GM20431 (cell line): ENCODE data around the gene PITX1.

Experiments used
- in situ Hi-C: fragments of 300-500 bp; cut with MseI, MboI; formaldehyde crosslinking; loops from one replicate; pipeline ENCODE4 v1.15.0; 2020; ENCODE audit warnings: low sequenced_read_pairs; ENCODE audit not compliant: unreplicated experiment

The PITX1 gene

GRCh38 chr5:135031813-135032694, 2.0 kb downstream of the PITX1 start:
- in situ Hi-C loops = no loop called here

- in situ Hi-C loops = no loop called here
Measured at GRCh38 chr5:135030956-135031812, 2.8 kb downstream of the PITX1 start.

DNA sequence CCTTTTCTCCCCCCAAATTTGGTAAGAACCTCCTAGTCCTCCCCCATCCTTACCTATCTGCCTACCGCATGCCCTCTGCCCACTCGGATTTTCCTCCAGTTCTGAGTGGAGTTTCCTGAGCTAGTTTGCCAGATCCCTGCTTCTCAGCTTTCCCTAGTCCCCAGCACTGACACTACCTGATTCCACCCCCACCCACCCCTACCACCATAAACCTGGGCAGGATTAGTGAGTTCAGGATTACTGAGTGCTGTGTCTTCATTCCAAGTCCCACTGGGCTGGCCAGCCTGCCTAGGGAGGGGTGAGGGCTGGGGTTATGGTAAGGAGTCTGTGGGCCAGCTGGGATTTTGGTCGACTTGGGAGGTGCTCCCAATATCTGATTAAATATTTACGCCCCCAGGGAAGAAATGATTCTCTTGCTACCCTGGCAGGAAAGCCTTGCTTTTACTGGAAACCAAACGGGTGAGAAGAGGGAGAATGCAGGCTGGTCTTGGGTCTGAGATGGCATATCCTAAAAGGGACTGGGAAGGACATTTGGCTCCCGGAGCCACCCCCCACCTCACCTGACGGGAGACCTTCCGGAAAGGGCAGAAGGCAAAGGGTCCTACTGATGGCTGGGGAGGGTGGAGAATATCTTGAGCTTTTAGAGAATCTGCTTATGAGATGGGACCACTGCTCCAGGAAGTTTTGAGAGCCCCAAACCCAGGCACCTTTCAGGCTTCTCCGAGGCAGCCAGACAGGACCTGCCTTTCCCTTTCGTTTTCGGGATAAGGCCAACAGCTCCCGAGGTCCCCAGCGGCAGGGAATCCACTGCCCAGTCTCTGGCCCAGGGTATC, 3.7 kb downstream of the PITX1 start:
- in situ Hi-C loops = no loop called here

DNA sequence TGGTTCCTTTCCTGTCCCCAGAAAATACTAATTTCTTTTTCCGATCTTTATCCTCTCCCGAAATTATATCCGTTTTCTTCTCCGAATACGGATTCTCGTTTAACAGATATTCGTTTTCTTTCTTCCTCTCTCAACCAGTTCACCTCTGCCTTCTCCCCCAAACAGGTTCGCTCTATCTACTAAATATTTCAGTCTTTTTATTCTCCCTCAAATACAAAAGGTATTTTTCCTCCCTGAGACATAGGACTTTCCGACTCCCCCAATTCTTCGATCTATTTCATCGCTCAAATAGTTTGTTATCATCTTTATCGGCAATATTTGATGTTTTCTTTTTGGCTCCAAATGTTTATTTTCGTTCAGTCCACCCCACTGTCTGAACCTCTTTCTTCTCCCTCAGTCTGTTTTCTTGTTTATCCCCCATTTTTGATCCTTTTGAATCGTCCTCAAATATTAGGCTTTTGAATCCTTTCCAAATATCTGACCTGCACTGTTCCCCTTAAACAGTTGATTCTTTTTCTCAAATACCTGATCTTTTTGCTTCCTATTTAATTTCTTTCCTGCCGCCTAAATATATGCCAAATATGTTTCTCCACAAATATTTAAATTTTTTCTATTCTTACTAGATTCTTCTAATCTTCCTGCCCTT, 4.4 kb downstream of the PITX1 start:
- in situ Hi-C loops = no loop called here

DNA sequence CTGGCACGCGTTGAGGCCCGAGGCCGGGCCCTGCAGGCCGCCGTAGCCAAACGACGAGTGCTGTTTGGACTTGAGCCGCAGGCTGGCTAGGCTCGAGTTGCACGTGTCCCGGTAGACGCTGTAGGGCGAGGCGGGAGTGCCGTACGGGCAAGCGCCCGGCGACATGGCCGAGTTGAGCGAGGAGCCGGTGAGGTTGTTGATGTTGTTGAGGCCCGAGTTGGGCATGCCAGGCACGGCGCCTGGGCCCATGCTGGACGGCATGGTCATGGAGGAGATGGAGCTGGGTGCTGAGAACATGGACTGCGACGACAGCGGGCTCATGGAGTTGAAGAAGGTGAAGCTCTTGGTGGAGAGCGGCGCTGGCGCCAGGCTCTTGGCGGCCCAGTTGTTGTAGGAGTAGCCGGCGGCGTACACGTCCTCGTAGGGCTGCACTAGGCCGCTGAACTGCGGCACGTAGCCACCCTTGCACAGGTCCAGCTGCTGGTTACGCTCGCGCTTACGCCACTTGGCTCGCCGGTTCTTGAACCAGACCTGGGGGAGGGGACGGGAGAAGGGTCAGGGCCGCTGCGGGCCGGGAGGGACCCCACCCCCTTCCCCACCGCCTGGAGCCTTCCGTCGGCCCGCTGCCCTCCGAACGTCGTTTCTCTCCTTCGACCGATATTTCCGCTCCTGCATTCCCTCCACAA, 5.1 kb downstream of the PITX1 start:
- in situ Hi-C loops = no loop called here

DNA sequence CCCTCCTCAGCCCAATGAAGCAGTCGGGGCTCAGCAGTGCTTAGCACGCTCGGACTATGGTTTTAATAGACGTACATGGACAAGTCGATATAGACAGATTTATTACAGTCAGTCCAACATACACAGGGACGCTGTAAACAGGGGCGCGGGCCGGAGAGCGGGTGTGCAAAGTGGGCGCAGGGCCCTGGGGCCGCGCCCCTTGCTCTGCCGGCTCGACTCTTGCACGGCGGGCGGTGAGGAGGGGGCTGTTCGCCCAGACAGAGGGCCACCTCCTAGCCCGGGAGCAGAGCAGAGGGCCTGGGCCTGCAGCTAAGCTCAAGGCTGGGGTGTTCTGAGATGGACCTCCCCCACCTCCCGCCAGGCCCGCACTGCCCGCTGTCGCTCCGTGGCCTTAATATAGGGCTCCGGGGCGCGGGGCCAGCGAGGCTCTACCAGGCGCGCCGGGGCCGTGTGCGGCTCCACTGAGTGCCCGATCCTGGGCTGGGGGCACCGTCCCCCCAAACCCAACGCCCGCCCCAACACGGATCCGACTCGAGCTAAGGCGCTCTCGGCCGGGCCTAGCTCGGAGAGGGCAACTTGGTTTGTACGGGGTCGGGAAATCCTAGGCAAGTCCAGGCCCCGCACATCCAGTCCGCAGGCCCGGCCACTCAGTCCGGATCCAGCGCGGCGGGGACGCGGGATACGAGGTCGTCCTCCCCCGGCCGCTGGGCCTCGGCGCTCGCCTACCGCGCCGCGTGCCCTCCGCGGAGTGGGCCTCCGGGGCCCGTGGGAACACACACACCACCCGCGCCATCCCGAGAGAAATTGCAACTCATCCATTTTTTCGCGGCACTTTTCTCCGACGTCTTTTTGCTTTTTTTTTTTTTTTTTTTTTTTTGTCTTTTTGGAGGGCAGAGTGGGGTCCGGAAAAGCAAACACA, 6.1 kb downstream of the PITX1 start:
- in situ Hi-C loops = no loop called here

DNA sequence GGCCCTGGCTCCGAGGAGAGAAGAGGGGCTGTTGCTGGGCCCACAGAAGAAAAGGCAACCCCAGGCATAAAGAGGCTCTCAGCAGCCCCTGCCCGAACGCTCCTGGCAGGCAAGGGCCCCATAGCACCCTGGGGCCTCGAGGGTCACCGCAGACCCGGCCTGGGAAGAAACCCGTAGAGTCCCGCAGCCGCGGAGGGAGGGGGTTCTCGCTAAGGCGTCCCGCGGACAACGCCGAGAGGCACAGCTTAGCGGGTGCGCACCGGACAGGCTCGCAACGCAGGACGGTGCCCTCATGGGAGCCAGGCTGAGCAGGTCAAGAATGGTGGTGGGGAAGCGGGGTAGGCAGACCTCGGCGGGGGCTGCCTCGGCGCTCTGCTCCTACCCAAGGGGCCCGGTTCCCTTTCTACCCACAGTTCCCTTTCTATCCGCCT, 6.7 kb downstream of the PITX1 start:
- in situ Hi-C loops = no loop called here

- in situ Hi-C loops = no loop called here
Measured at GRCh38 chr5:135026645-135027265, 7.3 kb downstream of the PITX1 start.

- in situ Hi-C loops = no loop called here
Measured at GRCh38 chr5:135025730-135026644, 8.0 kb downstream of the PITX1 start.

DNA sequence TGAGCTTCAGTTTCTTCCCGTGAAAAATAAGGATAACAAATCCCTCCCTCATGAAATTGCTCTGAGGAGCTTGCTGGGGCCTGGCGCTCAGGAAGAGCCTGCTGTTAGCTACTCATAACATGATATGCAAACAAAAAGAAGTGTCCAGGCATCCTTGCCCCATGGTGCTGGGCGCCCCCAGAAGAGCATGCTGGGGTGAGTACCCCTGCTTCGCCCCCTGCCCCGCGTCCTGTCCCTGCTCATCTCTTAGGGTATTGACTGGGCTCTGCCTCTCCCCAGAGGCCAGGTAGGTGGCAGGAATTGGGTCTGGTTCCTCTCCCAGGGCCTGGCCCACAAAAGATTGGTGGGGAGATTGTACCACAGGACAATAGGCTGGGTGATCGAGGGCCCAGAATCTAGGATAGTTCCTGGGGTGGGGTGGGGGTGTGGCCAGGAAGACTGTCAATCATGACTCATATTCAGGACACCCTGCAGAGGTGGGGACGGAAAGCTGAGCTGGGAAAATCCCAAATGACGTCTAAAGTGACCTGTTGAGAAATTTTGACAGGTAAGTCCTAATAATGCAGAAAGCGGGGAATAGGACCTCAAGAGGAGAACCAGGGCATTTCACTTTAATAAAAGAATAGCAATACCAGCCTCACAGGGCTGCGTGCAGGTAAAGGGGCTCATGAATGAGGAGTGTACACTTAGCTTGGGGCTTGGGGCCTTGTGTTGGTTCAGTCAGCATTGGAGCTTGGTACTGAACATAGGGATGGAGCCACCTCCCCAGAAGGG, 8.9 kb downstream of the PITX1 start:
- in situ Hi-C loops = no loop called here

GRCh38 chr5:135020111-135020895, 13.7 kb downstream of the PITX1 start:
- in situ Hi-C loops = no loop called here

DNA sequence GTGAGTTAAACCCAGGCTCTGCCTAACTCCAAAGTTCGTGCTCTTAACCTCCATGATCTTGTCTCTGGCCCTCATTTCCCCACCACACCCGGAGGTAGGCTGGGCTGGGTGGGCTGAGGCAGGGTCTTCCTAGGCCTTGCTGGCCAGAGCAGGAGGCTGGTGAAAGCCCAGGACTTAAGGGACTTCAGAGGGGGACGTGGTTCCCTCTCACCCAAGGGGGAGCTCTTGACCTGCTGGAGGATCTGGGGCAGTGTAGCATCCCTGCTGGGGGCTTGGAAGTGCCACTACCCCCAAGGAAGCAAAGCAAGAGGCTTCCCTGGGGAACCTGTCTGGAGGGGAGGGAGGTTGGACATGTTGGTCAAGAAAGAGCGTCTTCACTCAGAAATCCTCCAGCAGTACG, 14.7 kb downstream of the PITX1 start:
- in situ Hi-C loops = no loop called here

DNA sequence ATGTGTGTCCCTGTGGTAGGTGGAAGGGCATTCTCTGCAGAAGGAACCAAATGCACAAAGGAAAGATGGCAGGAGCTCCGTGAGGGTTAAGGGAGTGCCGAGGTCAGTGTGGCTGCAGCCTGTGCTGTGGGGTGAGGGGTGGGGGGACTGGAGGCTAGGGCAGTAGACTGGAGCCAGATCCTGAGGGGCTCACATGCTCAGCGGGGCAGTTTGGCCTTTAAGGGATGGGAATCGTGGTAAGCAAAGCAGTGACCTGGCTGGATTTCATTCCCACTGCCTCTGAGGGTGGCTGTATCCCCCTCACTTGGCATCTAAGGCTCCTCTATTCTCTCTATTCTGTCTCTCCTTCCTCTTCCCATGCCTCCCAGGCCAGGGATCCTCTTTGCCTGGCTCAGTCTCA, 15.6 kb downstream of the PITX1 start:
- in situ Hi-C loops = no loop called here

- in situ Hi-C loops = no loop called here
Measured at GRCh38 chr5:135016861-135017290, 17.2 kb downstream of the PITX1 start.

- in situ Hi-C loops = no loop called here
Measured at GRCh38 chr5:135015942-135016341, 18.1 kb downstream of the PITX1 start.
